HTR-8/SVneo (cell line): ENCODE data around the gene NRM.
"Not testable (repeated sequence)": the region's sequence is repeated elsewhere in the genome, so short reads cannot be mapped to it uniquely, and the experiment has no call there.

Source experiments
- DNase-seq: peaks from one replicate; pipeline ENCODE4 v3.0.0; 2011; ENCODE audit warnings: low spot score, mixed read lengths; ENCODE audit not compliant: insufficient read length
- FAIRE-seq: peaks from 2 replicates; lab custom pipeline; 2011; peaks lifted over from hg19 to GRCh38; lab: Jason Lieb, UNC

The NRM gene

GRCh38 chr6:30678964-30679726, 11.6 kb downstream of the NRM start:
- FAIRE-seq, result no peak
- DNase-seq, result peak; percentile 71

DNA sequence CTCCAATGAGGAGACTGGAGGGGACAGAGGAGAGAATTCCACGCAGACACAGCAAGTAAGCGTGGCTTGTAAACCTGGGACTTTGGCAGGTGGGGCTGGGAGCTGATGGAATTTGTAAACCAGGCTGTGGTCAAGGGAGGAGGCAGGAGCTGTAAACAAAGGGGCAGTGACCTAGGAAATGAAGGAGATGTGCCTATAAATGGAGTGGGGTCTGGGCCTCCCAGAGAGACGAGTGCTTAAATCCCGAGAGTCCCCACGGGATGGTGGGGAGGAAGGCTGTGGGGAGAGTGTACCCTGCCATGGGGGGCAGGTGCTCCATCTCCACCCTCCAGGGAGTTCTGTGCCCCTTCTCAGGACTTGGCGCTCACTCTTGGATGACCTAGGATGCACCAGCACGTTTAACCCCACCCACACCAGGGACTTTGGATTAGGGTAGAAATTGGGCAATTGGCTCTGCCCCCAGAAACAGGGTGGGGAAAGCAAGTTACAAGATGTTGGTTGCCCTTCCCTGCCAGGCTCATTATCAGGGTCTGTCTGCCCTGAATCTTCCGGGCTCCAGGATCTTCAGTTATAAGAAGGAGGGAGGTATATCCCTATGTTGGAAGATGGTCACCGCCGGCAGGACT, 14.0 kb downstream of the NRM start:
- no peak for DNase-seq
- no peak for FAIRE-seq

- DNase-seq, result peak; percentile 96
- peak; percentile 69 for FAIRE-seq
These were observed 18.1 kb downstream of the NRM start, which contains the start of gene DHX16 for GRCh38 chr6:30672445-30673253. Gene DHX16, minus strand, starts transcription at chr6:30673006. Its CDS starts 165 bp downstream, at chr6:30672841.

DNA sequence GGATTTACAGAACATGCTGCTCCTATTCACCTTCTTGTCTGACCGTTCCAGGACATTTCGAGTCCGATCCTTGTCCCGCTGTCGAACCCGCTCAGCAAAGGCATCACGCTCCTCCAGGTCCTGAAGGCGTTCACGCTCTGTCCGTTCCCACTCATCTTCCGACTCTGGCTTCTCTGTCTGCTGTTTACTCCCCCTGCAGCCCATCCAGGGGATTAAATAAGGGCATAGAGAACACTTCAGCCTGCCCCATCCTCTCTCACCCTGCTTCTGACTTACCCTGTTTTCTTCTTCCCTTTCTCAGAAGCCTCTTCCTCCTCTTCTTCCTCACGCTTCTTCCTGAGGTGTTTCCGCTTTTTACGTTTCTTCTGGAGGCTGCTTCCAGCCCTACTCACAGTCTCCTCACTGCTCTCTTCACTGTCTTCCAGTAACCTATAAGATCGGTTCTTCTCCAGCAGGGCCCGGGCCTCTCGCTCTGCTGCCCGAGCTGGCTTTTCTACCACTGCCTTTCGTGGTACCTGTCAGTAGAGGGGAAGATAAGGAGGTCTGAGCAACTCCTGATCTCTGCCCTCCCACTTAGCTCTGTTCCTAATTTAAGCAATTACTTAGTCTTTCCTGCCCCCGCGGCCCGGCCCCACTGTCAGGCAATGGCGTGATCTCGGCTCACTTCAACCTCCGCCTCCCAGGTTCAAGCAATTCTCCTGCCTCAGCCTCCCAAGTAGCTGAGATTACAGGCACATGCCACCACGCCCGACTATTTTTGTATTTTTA, 19.8 kb downstream of the NRM start:
- DNase-seq (no peak), FAIRE-seq (peak; percentile 9)

- FAIRE-seq, DNase-seq: not testable (repeated sequence)
These were observed 24.5 kb downstream of the NRM start for GRCh38 chr6:30666300-30666699.

DNA sequence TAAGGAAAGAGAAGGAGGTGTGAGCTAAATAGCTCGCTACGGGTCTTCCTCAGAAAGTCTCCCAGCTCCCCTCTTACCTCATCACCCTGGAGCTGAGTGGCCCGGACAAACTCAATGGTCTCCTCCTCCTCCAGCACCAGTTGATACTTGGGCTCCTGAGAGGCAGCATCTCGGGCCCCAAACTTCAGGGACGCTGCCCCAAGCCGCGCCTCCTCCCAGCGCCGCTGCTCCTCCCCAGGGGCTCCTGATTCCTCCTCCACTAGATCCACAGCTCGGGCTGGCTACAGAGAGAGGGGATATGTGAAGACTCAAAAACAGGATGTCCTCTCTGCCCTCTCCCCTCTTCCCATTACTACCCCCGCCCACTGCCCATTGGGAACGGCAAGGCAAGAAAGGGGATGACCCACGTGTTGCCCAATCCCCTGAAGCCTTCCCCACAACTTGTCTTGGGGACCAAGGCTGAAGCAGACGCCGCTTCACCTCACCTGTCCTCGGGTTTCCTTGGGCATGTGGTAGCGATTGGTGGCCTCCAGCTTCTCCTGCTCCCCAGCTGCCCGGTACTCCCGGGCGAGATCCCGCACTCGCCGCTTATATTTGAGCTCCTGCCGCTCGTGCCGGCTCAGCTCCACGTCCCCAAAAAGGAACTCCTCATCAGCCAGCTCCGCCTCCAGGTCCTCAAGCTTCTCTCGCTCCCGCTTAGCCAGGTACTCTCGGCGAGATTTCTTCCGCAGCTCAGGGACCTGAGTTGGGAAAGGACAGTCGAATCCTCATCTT, 25.6 kb downstream of the NRM start:
- FAIRE-seq (no peak), DNase-seq (no peak)

DNA sequence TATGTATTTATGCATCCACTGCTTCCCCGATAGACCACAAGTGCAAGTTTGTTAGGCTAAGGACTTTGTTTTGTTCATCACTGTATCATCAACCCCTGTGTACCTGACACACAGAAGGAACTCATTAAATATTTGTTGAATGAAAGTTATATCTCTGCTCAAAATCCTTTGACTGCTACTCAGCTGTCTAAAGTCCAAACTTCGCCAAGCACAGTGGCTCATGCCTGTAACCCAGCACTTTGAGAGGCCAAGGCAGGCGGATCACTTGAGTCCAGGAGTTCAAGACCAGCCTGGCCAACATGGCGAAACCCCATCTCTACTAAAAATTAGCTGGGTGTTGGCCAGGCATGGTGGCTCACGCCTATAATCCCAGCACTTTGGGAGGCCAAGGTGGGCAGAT, 32.9 kb downstream of the NRM start:
- FAIRE-seq, DNase-seq: not testable (repeated sequence)

GRCh38 chr6:30657454-30657853, 33.3 kb downstream of the NRM start:
- no peak for DNase-seq
- no peak for FAIRE-seq

DNA sequence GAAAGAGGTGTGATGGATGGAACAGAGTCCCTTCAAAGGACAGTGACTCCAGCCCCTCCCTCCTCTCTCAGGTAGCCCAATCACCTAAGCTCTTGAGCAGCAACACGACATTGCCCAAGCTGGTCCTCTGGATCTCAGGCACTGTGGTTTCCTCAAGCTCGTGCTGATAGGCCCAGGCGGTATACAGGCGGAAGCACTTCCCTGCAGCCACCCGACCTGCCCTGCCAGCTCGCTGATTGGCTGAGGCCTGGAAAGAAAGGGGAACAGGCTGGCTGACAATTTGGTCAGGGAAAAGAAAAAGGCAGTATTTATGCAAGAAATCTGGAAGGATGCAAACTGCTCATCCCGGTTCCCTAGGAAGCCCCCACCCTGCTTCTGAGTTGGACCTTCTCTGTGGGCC, 34.3 kb downstream of the NRM start:
- FAIRE-seq, result no peak
- no peak for DNase-seq

- DNase-seq (no peak), FAIRE-seq (no peak)
These were observed 35.1 kb downstream of the NRM start for GRCh38 chr6:30655743-30656094.

DNA sequence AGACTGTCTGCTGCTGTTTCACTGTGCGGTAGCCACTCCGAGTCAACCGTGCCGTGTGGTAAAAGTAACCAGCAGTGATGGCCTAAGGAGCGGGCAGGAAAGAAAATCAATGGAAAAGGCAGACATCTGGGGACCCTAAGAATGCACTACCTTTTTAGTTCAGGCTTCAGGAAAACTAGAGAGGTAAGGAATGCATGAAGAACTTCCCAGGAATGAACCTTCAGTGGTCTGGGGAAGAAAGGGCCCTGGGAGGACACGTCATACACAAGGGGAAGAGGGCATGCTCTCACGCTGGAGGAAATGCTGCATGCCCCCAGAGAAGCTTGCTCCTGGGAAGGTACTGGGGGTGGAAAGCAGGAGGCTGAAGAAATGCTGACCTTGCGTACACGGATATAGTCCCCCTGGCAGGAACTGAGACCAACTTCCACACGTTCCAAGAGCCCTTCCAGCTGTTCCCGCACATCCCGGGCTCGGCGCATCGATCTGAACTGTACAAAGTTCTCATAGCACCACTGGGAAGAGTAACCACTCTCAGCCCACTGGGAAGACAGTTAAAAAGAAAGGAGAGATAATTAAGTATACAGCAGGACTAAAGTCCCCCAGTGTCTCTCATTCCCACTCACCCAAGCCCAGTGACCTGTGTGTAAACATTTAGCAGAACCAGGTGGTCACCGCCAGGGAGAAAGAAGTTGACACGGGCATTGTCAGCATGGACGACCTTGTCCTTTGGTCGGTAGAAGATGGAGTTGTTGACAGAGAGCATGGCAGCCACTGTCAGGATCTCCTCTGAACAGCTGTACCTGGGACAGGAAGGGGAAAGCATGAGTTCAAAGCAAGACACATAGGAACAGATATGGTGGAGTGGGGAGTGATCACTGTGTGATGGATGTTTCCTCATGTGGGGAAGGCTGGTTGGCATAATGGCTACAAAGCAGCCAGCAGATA, 35.7 kb downstream of the NRM start:
- FAIRE-seq (no peak), DNase-seq (no peak)

GRCh38 chr6:30651143-30651542, 39.6 kb downstream of the NRM start:
- DNase-seq, result no peak
- FAIRE-seq, result no peak

GRCh38 chr6:30647242-30648116, 43.3 kb downstream of the NRM start:
- DNase-seq, result peak; percentile 88
- FAIRE-seq, result peak; percentile 42

DNA sequence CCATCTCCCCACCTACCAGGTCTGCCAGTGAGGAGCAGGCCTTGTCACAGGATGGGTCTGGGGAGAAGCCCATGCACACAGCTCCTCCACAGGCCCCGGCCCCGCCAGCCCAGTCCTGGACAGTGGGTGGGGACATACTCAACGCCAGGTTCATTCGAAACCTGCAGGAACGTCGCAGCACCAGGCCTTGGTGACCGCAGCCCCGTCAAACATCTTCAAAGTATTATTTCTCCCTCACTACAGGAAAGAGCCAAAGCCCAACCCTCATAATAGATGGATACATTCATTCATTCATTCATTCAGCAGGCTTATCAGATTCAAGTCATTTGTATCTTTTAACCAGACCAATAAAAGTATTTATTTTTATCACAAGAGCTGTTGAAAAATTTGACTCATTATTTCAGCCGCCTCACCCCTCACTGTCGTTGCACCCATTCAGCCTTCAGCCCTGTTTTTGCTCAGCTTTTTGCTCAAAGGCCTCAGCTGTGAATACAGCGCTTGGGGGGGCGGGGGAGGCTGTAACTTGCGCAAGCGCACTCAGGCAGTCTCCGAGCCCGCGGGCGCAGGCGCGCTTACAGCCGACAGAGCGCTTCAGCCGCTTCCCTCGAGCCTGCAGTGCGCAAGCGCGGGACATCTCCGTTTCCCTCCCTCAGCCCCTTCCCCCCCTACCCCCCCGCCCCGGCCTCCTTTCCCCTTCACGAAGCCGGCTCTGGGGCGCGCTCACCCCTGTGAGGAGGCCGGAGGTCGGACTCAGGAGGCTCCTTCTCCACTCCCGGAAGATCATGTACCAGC, 44.1 kb downstream of the NRM start, which contains the start of gene C6orf136:
Gene C6orf136 (plus strand): TSS at position 684 of the 792 bp plus-strand sequence. CDS start 99 bp downstream, at position 783.
- peak; percentile 13 for FAIRE-seq
- peak; percentile 97 for DNase-seq

- no peak for DNase-seq
- FAIRE-seq, result no peak
These were observed 44.8 kb downstream of the NRM start for GRCh38 chr6:30645989-30646388.

- FAIRE-seq, result no peak
- no peak for DNase-seq
These were observed 46.0 kb downstream of the NRM start for GRCh38 chr6:30644769-30645168.

DNA sequence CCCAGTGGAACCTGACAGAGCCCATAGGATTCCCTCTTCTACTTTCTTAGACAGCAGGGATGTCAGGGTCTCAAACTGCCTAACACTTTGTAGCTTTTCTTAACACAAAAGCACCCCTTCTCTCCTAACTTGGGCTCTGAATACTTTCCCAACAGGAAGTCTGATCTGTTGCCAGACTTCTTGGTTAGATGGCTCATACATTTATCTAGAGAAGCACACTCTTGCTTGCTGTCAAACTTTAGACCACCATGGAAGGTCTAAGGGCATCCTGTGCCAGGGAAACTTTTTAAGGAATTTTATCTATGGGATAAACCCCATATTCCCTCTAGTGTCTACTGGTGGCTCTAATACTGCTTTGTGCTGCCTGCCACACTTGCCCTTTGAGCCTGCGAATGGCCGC, 47.1 kb downstream of the NRM start:
- FAIRE-seq, result no peak
- no peak for DNase-seq
